ENCODE measurements around the gene SCFD2.
"Not testable (repeated sequence)": the region's sequence is repeated elsewhere in the genome, so short reads cannot be mapped to it uniquely, and the experiment has no call there.

Gene SCFD2

DNA sequence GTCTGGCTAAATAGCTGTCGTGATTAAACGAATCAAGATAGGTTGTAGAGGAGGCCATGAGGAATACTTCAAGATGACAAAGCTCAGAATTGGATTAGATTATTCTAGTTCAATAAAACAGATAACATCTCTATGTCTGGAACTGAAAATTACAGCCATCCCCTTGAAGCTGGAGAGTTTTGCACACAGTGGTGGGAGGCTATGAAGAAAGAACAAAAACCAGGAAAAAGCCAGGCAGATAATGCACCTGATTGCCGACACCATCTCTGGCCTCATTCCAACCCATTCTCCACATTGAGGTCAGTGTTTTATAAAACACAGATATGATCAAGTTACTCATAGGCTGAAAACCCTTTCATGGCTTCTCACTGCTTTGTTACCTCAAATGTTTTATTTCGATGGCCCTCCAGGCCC lies 315.5 kb downstream of the SCFD2 start:
- DNase-seq (ENCODE audit: low read depth in 2 of 2) = no peak

DNA sequence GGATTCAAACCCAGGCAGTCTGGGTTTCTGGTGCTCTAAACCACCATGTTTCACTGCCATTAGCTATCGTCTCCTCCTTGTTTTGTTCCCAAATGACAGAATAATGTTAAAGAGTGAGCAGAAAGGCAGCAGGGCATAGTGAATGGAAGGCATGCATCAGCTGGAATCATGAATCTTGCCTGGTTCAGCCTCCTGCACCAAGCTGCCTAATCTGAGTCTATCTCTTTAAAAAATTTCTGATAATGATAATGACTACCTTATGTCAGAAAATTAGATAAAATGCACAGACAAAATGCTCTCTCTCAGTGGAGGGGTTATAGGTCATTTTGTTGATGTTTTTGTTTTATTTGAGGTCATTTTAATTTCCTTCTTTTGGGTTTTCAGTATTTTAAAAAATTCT lies 316.3 kb downstream of the SCFD2 start:
- DNase-seq (ENCODE audit: low read depth in 2 of 2) = no peak

GRCh38 chr4:53044651-53044960 lies 321.3 kb downstream of the SCFD2 start:
- no peak for DNase-seq (ENCODE audit: low read depth in 2 of 2)

DNA sequence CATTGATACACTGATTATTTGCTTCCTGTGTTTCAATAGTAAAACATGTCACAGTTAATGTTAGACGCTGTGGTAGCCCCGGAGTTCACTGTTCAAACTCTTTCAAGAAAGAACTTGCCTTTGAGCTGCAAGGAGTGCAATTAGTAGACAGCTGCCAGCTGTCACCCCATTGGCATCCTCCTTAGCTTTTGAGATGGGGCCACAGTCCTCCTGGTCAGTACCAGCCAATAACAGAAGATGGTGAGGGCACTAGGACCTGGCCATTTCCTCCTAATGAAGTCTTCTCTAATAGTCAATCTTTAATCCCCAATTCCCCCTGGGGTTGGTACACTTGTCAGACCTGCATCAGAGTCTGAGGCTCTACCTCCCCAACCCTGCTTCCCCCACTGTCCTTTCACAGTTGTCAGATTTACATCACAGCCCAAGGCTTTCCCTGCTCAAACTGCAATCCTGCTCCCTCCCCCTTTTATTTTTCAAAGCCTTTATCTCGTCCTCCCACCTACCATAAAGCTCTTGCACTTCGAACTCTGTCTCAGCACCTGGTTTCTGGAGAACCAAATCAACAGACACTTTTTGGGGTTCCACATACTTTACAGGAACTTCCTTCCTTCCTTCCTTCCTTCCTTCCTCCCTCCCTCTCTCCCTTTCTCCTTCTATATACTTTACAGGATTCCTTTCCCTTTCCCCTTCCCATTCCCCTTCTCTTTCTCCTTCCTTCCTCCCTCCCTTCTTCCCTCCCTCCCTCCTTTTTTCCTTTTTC lies 321.8 kb downstream of the SCFD2 start:
- DNase-seq (ENCODE audit: low read depth in 2 of 2) = no peak

DNA sequence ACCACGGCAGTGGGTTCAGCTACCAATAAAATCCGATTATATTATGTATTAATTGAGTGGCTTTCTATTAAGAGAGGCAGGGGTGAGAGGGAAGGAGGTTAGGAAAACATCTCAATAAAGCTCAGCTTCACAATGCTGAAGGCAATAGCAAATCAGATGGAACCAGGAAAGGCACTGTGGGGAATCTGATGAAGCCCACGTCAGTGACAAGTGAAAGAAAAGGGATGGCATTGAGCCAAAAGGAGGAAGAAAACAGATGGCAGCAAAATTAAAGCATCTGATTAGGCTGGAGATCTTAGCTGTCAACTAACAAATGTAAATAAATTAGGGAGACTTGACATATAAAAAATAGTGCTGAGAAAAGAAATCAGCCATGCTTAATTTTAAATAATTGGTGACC lies 322.8 kb downstream of the SCFD2 start:
- DNase-seq (ENCODE audit: low read depth in 2 of 2) = no peak

DNA sequence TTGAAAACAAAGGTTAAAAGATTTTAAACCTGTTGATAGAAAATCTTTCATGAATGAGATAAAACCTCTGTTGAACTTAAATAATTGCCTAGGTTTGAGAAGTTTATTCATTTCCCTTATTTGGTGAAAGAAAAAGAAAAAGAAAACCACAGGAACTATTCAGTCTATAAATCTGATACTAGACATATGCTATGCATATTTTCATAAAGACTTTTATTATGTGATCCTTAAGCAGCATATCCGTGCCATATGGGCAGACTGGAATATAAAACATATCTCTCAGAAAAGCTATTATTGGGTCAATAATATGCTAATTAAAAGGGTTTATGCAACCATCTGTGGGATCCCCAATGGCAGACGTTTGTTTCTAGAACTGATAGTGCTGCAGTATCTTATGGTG lies 325.0 kb downstream of the SCFD2 start:
- DNase-seq (ENCODE audit: low read depth in 2 of 2) = no peak

GRCh38 chr4:53040459-53040815 lies 325.4 kb downstream of the SCFD2 start:
- no peak for DNase-seq (ENCODE audit: low read depth in 2 of 2)

DNA sequence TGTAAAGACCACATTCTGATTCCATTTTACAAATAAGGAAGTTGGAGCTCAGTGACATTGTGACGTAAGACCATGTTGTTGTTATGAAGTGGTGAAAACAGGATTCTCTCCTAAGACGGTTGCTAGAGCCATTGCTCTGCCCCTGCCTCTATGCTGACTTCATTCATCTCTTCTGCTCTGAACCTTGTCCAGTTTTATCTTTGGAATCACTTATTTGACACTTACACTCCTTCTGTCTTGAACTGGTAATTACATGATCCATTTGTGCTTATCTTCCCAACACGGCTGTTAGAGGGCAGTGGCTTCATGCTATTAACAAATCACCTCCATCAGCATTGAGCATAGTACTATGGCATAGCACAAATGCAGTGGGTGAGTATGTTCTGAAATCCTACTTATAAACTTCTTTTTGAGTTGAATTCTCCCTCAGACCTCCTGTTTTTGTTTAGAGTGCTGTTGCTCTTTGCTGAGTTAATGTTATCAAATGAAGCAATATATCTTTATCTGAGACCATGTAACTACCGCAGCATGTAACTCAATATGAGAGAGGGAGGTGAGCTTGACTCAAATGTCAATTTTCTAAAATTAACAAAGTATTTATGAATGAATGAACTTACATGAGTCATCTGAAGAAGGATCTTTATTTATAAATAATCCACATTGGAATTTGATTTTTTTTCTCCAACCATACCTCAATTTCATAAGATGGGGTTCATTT lies 326.0 kb downstream of the SCFD2 start:
- no peak for DNase-seq (ENCODE audit: low read depth in 2 of 2)

GRCh38 chr4:53037892-53038291 lies 328.0 kb downstream of the SCFD2 start:
- DNase-seq (ENCODE audit: low read depth in 2 of 2) = no peak

DNA sequence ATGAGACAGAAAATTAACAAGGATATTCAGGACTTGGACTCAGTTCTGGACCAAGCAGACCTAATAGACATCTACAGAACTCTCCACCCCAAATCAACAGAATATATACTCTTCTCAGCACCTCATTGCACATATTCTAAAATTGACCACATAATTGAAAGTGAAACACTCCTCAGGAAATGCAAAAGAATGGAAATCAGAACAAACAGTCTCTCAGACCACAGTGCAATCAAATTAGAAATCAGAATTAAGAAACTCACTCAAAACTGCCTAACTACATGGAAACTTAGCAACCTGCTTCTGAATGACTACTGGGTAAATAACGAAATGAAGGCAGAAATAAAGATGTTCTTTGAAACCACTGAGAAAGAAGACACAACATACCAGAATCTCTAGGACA lies 333.0 kb downstream of the SCFD2 start:
- DNase-seq (ENCODE audit: low read depth in 2 of 2) = not testable (repeated sequence)

DNA sequence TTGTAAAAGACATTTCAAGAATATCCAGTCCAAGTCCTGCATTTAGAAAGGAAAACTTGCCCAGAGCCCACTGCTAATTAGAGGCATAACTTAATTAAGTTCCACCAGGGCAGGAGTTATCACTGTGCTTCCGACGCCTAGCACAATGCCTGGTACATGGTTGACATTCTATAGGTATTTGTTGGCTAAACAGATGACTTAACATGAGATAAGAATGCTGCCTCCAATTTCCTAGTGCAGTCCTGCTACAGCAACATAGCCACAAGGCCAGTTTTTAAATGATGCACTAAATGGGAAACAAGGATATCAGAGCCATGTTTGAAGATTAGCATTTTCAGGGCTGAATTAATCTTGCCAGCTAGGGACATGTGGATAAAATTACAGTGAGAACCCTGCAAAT lies 339.6 kb downstream of the SCFD2 start:
- no peak for DNase-seq (ENCODE audit: low read depth in 2 of 2)

- no peak for DNase-seq (ENCODE audit: low read depth in 2 of 2)
Observed at GRCh38 chr4:53023677-53024299, 342.1 kb downstream of the SCFD2 start.

DNA sequence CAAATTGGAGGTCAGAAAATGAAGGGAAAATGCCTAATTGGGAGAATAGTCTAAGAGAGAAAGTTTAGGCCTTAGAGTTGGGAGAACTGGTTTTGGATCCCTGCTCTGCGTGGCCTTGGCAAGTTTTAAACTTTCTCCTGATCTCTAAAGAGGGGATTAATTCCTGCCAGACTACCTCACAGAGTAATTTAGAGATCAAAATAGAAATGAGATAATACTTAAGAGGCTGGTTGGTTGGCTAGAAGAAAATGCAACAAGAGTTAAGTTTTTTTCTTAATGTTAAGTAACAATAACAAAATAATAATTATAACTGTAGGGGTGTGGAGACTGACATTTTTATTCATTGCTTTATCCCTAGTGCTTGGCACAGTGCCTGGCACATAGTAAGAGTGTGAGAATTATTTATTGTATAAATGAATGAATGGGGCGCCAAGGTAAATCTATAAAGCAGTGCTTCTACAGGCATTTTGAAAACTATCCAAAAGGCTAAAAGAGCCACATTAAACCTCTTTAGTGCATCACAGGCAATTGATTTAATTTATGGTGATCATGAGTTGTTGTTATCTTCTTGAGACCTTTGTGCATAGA lies 343.3 kb downstream of the SCFD2 start:
- no peak for DNase-seq (ENCODE audit: low read depth in 2 of 2)

DNA sequence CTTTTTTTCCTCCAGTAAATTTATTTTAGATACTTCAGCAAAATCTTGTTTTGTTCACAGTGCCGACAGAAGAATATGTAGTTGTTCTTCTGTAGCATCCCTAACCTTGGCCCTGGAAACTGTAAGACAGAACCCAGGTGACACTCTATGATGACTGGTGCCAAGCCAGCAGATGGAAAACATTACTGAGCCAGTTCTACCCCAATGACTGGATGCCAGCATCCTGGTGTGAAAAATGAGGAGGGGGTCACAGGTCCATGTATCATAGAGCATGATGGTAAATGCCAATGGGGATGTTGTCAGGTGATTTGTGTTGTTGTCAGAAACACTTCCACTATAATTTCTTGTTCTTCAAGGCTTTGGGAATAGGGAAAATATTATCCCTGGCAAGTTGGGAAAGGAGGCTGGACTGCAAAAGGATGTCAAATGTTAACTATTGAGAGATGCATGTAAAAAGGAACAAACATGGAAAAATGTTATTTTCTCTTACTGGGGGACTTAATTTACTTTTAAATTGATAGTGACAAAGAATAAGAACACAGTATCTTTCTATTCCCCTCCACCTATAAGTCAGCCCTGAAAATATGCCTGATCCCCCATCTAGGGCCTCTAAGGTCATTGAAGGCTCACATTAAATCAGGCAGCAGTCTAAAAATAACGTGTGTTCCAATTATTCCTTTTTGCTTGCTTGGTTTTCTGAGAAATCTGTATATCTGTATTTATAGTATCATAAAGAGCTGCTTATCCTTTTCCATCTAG lies 343.9 kb downstream of the SCFD2 start:
- no peak for DNase-seq (ENCODE audit: low read depth in 2 of 2)

GRCh38 chr4:53019485-53020382 lies 346.1 kb downstream of the SCFD2 start:
- DNase-seq (ENCODE audit: low read depth in 2 of 2) = no peak

DNA sequence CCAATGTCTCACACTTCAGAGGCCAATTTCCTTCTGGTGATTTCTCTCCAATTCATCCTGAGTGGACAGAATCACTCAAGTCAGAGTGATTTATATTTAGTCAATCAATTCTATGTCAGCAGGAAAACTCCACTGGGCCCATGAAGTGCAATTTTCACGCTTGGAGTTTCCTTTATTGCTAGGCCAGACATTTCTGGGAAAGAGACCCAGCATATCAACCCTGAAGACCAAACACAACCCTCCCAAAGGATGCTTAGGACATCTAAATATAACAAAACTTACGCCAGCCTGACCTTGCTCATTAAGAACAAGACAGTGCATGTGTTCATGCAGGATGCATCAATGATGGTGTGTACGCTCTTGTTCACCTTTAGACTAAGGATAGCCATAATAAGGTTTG lies 347.4 kb downstream of the SCFD2 start:
- no peak for DNase-seq (ENCODE audit: low read depth in 2 of 2)

DNA sequence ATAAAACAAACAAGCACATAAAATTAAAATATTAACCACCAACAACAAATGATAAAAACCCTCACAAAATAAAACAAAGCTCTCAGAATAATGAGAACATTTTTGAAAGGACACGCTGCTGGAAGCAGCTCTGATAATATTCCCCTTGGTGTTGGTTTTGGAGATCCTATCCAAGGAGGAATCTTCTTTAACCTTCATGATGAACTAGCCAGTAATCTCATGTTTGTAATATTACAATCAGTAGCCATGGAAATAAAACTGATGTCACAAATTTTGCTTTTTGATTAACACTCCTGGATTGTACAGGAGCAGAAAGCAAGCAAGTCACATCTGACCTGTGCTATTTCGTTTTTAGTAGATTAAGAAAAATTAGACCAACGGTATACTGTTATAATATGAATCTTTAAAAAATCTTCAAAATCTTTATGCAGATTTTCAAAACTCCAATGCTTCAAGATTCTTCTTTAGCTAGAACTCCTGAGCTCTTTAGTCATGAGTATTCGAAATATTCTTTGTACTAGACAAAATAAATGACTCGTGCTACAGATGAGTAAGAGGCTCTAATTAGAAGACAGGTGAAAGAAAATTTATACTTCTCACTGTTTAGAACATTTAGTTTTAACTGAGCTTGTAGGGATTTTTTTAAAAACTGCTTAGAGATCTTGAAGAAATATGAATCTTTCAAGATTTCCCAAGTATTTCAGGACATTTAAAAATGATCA lies 349.6 kb downstream of the SCFD2 start:
- no peak for DNase-seq (ENCODE audit: low read depth in 2 of 2)

DNA sequence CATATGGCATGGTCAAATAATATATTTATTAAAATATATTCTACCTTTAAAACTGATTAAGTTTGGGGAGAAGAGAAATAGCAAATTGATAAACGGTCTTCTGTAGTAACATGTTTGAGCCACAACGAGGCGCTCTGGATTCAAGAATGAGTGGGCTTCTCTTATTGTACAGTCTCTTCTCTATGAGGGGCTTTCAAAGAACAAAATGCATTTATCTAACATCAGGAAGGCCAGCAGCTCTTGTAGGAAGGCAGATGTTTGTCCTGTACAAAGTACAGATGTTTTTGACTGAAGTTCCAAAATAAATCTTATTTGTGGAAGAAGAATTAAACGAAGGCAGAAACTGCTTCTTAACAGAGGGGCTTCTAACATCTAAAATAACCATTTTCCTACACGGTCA lies 350.2 kb downstream of the SCFD2 start:
- DNase-seq (ENCODE audit: low read depth in 2 of 2) = no peak

- DNase-seq (ENCODE audit: low read depth in 2 of 2) = no peak
Observed at GRCh38 chr4:53014881-53015280, 351.0 kb downstream of the SCFD2 start.

Data from stimulated activated CD8-positive, alpha-beta memory T cell treated with anti-CD3 and anti-CD28 coated beads, Interleukin-7, amount 100 ng/mL, for 1 hour (primary cell).